Left hindlimb (tissue), 1 donor: ENCODE measurements around the gene CHDH.

Experiments used
- DNase-seq: peaks from one replicate; pipeline ENCODE4 v3.0.0-alpha.2; 2018

The CHDH gene

GRCh38 chr3:53787016-53787415, 59.2 kb downstream of the CHDH start:
- no peak for DNase-seq

DNA sequence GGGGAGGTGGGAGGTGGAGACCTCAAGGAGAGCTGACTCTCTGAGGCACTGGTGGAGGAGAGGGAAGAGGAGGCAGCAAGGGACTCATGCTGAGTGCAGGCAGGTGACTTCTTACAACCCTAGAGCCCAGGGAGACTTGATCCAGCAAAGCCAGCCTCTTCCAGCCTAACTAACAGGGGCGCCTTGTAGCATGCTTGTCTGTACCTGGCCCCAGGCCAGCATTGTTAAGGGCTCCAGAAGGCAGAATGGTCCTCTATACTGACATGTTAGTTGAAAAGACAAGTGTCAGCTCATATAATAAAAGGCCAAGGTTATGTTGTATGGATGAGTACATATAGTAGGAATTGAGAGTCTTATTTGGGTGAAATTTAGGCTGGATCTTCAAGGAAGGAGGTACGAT, 65.4 kb downstream of the CHDH start:
- no peak for DNase-seq

GRCh38 chr3:53780171-53780570, 66.0 kb downstream of the CHDH start:
- no peak for DNase-seq

GRCh38 chr3:53778153-53778552, 68.1 kb downstream of the CHDH start:
- DNase-seq, result no peak

- DNase-seq, result no peak
Measured at GRCh38 chr3:53777468-53777867, 68.8 kb downstream of the CHDH start.

- DNase-seq, result no peak
Measured at GRCh38 chr3:53776494-53777101, 69.6 kb downstream of the CHDH start.

GRCh38 chr3:53775834-53776251, 70.4 kb downstream of the CHDH start:
- DNase-seq, result no peak

DNA sequence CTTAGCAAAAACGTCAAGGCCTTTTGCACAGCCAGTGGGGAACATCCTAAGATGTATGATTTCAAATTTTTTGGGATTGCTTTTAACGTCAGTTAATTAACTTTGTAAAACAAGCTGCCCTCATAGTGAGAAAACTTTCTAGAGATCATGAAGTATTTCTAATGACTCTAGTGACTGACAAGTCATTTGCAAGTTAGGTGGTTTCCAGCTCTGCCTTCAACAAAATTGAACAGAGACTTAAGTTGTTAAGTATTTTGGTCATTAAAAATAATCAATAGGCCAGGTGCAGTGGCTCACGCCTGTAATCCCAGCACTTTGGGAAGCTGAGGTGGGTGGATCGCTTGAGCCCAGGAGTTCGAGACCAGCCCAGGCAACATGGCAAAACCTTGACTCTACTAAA, 71.2 kb downstream of the CHDH start:
- no peak for DNase-seq

- no peak for DNase-seq
Measured at GRCh38 chr3:53774414-53774813, 71.8 kb downstream of the CHDH start.

DNA sequence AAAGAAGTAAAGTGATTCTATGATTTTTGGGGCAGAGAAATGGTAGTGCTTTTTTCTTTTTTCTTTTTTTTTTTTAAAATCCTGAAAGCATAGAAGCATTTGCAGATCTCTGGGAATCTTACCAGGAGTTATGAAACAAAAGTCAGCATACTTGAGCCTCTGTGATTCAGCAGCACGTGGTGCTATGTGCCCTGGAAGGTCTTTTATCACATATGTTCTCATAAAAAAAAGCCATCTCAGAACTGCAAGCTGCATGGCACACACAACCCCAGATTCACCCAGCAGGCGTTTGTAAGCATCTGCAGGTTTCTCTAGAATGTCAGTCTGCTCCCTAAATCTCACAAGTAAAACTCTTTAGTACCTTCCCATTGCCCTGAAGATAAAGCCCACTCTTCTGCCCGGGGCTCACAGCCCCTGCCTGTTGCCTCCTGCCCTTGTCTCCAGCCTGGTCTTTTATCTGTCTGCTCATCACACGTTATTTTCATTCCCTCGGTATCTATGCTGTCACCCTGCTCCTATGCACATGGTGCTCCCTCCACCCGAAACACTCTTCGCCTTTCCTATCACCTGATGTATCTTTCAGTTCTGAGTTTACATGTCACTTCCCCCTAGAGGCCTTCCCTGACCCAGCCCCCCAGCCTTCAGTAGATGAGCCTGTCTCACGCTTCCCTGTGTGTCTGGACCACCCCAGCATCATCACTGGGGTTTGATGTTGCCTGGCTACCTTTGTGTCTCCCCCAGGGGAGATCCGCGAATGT, 72.4 kb downstream of the CHDH start:
- no peak for DNase-seq

GRCh38 chr3:53773021-53773436, 73.2 kb downstream of the CHDH start:
- DNase-seq, result no peak

GRCh38 chr3:53772562-53772961, 73.7 kb downstream of the CHDH start:
- no peak for DNase-seq

- no peak for DNase-seq
Measured at GRCh38 chr3:53768478-53769459, 77.5 kb downstream of the CHDH start.

- no peak for DNase-seq
Measured at GRCh38 chr3:53766706-53767105, 79.5 kb downstream of the CHDH start.

DNA sequence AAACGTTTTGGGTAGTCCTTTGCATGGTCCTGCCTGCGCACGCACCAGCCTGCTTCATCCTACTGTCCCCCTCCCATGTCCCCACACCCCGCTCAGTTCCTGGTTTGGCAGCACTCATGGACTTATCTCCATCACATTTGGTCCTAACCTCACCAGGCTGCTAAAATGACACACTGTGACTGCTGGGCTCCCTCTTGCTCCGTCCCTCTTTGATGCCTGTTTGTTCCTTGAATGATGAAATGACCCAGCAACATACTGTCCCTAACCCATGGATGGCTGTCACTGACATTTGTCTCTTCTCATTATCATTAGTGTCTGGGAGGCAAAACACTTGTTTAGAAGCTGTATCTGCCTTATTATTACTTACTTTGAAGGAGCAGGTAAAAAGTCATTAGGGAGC, 80.5 kb downstream of the CHDH start:
- no peak for DNase-seq

DNA sequence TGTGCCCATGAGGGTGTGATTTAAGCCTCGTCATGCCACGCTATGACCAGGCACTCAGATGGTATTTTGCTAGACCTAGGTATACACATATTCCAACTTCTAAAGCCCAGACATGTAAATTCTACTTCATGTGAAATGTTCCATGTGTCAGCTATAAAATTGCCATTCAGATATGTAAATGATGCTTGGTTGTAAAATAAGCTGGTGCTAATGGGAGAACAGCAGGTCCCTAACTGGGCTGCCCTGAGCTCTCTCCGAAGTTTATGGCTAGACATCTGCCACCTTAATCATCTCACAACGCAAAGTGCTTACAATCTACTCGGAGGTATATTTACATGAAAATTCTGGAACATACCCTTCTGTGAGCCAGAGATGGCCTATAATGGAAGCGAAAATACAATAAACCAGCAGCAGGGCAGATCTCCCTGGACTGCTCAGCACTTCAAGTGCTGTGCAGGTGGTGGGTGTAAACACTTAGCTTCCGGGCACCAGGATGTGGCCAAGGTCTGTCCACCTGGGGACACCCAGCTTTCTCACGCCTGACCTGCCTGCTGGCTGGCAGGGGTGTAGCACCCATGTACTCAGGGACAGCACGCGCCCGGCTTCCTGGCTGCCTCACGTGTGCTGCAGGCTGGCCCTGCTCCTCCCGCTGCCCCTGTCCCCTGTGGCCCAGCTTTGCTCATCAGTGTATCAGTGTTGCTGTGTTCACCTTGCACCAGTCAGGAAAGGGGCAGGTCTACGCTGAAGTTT, 82.0 kb downstream of the CHDH start:
- no peak for DNase-seq

GRCh38 chr3:53763353-53763752, 82.9 kb downstream of the CHDH start:
- no peak for DNase-seq
